Breast epithelium (tissue), 4 donors: ENCODE results near the gene TYW1. TPM values are rescaled to one million over a fixed set of nuclear protein-coding genes. Genes with fewer than 3 reads are reported as not detected.
"Not testable (repeated sequence)": the region's sequence is repeated elsewhere in the genome, so short reads cannot be mapped to it uniquely, and the experiment has no call there.

ENCODE experiments used
- DNase-seq, 2 donors: peaks; one replicate each; pipeline ENCODE4 v3.0.0-alpha.2; 2019; ENCODE audit warnings: low spot score in 2 of 2
- H3K27ac ChIP-seq, 2 donors: fragments of 200-600 bp; sonication (generic) in 1 of 2; one replicate each; pipeline ENCODE4 v1.5.1; 2016 to 2019; ENCODE audit warnings: mild to moderate bottlenecking in 1 of 2
- H3K27me3 ChIP-seq, 2 donors: fragments of 200-600 bp; sonication (generic) in 1 of 2; one replicate each; pipeline versions ENCODE4 v1.5.1 to v1.6.0; 2017 to 2019; ENCODE audit warnings: control low read depth in 1 of 2, mild to moderate bottlenecking in 1 of 2
- H3K36me3 ChIP-seq: fragments of 200-600 bp; one replicate; pipeline ENCODE4 v1.5.1; 2019
- H3K4me1 ChIP-seq, 2 donors: fragments of 200-600 bp; sonication (generic); one replicate each; pipeline ENCODE4 v1.5.1; 2016 to 2019; ENCODE audit warnings: control low read depth in 1 of 2
- H3K4me3 ChIP-seq, 3 donors: fragments of 200-600 bp; sonication (generic); 1 replicate in 2 of 3; 2 replicates in 1 of 3; pipeline ENCODE4 v1.5.1; 2016 to 2019; ENCODE audit warnings: mild to moderate bottlenecking in 3 of 3, moderate library complexity in 2 of 3
- H3K9me3 ChIP-seq, 2 donors: fragments of 200-600 bp; sonication (generic) in 1 of 2; one replicate each; pipeline ENCODE4 v1.5.1; 2016 to 2019; ENCODE audit warnings: control low read depth in 1 of 2
- POLR2A ChIP-seq: fragments of 450-650 bp; IDR thresholded peaks from one replicate; pipeline ENCODE4 v1.6.1; 2016; ENCODE audit warnings: antibody characterized with exemption, mild to moderate bottlenecking, moderate library complexity
- POLR2AphosphoS5 ChIP-seq, 3 donors: sonication (generic); formaldehyde crosslinking; IDR thresholded peaks; one replicate each; pipeline ENCODE4 v1.6.1; 2017; ENCODE audit warnings: antibody characterized with exemption in 3 of 3
- intact Hi-C: fragments of 100-400 bp; cut with DNase I; formaldehyde crosslinking; loops from one replicate; pipeline ENCODE4 v1.15.1; 2023; ENCODE audit warnings: low total_unique reads
- total RNA-seq, 3 donors: library from RNA; depleted of rRNA; stranded (reverse); fragments of >200 nt; gene quantifications; one replicate each; pipeline ENCODE4 v1.1.0, GENCODE V29; 2016
- TF ChIP-seq, protein P1 (sequence below), 3 donors: fragments of 450-650 bp; IDR thresholded peaks; one replicate each; pipeline ENCODE4 v1.5.1; 2016 to 2017; ENCODE audit warnings: antibody characterized with exemption in 3 of 3, mild to moderate bottlenecking in 3 of 3, moderate library complexity in 3 of 3

Gene TYW1
- total RNA-seq, 3 donors from 2014 or later: 16.0 to 26.2 (median 23.6) TPM

DNA sequence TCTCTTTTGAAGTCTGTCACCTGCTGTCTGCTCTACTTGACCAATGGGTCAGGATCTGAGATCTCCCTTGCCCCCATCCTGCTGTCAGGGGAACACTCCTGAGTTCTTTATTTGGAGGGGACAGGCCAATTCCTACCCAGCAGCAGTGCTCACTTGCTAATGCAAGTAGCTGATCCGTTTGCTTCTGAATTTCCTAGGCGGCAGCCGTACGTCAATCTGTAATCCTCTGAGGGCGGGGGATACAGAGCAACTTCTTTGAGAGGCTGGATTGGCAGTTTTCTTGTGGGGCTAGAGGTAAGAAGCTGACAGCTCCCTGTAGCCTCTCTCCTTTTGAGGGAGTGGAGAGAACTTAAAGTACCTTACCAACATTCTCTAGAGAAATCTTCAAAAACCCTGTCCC, 36.6 kb downstream of the TYW1 start:
- no peak for TF ChIP-seq POLR2A
- TF ChIP-seq POLR2AphosphoS5 (IDR thresholded peaks at IDR 0.05): no peak
- TF ChIP-seq, protein P1, sequence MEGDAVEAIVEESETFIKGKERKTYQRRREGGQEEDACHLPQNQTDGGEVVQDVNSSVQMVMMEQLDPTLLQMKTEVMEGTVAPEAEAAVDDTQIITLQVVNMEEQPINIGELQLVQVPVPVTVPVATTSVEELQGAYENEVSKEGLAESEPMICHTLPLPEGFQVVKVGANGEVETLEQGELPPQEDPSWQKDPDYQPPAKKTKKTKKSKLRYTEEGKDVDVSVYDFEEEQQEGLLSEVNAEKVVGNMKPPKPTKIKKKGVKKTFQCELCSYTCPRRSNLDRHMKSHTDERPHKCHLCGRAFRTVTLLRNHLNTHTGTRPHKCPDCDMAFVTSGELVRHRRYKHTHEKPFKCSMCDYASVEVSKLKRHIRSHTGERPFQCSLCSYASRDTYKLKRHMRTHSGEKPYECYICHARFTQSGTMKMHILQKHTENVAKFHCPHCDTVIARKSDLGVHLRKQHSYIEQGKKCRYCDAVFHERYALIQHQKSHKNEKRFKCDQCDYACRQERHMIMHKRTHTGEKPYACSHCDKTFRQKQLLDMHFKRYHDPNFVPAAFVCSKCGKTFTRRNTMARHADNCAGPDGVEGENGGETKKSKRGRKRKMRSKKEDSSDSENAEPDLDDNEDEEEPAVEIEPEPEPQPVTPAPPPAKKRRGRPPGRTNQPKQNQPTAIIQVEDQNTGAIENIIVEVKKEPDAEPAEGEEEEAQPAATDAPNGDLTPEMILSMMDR (IDR thresholded peaks at IDR 0.05): no peak
- Histone ChIP-seq H3K27me3 (no peaks in the 10 kb centered on the region), H3K4me1 (no peaks in the 10 kb centered on the region), H3K36me3 (no peaks in the 10 kb centered on the region), H3K4me3 (no peak overlapping the region), H3K9me3 (no peaks in the 10 kb centered on the region), H3K27ac (no peak overlapping the region)
- intact Hi-C loops: no loop called here
- no peak for DNase-seq

DNA sequence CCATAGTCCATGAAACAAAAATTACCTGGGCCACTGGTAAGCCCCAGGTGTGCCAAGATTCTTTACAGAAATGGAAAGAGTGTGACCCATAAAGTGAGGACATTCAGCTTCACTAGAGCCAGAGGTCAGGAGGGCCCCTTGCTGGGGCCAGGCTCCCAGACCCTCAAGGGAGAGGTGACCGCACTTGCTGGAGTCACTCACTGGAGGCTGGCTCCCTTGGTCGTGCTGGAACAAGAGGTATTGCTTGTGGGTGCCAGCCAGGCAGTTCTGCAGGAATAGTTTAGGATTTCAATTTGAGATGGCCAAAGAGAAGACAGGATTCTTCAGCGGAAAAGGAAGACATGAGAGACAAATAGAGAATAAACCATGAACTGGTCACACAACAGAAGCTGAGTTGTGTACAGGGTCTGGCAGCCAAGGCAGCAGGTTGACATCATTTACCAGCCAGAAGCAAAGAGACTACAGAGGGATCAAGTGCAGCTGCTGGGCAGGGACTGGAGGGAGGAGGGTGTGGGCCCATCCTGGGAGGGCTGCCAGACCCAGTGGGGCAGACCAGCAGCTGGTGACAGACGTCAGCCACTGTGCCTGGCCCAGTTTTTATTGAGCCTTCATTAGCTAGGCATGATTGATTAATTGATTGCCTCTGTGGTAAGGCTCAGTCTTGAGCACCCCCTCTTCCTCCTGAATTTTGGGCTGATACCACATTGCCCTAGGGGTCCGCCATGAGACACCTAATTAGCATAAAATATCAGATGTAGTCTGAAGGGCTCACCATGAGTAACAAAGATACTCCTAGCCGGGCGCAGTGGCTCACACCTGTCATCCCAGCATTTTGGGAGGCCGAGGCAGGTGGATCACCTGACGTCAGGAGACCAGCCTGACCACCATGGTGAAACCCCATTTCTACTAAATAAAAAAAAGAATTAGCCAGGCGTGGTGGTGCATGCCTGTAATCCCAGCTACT, 40.1 kb downstream of the TYW1 start:
- DNase-seq, H3K27ac ChIP-seq, intact Hi-C loops: not testable (repeated sequence)

DNA sequence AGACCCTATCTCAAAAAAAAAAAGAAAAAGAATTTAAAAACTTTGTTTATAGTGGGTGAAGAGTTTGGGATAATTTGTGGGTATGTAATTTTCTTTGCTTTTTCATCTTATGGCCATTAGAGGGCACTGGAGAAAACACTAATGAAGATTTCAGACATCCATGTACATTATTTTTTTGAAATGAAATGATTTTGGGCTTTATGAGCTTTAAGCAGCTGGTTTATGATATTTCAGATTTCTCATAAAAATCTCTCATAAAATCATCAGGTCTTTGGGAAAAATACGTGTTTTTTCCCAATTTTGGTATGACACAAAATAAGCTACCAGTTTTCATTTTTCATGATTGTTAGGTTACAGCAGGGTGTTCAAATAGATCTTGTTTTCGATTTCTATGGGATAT, 44.2 kb downstream of the TYW1 start:
- DNase-seq, H3K27ac ChIP-seq, intact Hi-C loops, H3K4me3 ChIP-seq, H3K9me3 ChIP-seq, H3K4me1 ChIP-seq, H3K36me3 ChIP-seq, H3K27me3 ChIP-seq: not testable (repeated sequence)
- TF ChIP-seq, protein P1 (IDR thresholded peaks at IDR 0.05): peak in 1 of 3 donors; percentile 14

More for the DNA sequence above, 40.1 kb downstream of the TYW1 start:
- H3K9me3 ChIP-seq, H3K27me3 ChIP-seq, H3K4me1 ChIP-seq, H3K4me3 ChIP-seq, H3K36me3 ChIP-seq: not testable (repeated sequence)

DNA sequence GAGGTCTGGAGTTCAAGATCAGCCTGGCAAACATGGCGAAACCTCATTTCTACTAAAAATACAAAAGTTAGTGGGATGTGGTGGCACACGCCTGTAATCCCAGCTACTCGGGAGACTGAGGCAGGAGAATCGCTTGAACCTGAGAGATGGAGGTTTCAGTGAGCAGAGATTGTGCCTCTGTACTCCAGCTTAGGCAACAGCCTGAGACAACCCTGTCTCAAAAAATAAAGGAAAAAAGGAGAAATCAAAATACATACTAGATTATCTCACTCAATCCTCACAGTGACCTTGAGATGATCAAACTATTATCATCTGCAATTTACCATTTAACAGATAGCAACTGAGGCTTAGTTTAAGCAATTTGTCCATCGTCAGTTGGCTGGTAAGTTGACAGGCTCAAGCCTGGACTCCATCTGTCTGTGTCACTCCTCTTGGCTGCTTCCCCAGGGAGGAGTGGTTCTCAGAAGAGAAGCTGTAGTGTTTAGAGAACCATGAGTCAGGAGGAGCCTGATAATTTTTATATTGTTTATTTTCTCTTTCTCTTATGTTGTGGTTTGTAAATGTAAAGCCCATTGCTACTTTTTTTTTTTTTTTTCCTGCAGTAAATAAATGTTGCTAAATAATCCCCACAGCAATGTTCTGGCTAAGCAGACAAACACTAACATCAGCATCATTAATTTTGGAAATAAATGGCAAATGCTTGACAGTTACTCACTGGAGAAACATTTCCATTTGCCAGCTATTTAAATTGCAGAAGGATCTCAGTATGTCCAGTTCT, 46.3 kb downstream of the TYW1 start:
- peak in 1 of 2 donors; percentile 38 for DNase-seq
- intact Hi-C loops, H3K4me1 ChIP-seq, H3K4me3 ChIP-seq, H3K36me3 ChIP-seq, H3K9me3 ChIP-seq, H3K27me3 ChIP-seq: not testable (repeated sequence)
- peak overlapping the region in 1 of 2 donors; percentile 48 for H3K27ac ChIP-seq

DNA sequence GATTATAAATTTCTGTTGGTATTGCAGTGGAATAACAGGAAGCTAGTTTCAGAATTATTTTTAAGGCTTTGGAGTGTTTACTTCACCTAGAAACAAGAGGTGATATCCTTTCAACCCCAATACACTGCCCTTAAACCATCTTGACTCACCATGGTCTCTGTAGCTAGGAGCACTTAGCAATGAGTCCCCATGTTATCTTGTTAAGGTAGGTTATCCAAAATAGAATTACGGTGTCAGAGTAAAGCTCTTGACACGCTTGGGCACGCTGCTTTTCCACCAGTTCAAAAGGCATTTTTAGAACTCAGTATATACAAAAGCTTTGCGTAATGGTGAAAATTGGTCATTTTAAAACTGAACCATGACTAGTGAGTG, 46.9 kb downstream of the TYW1 start:
- H3K4me1 ChIP-seq, H3K4me3 ChIP-seq, intact Hi-C loops, H3K27ac ChIP-seq, DNase-seq, H3K9me3 ChIP-seq, H3K27me3 ChIP-seq, H3K36me3 ChIP-seq: not testable (repeated sequence)

DNA sequence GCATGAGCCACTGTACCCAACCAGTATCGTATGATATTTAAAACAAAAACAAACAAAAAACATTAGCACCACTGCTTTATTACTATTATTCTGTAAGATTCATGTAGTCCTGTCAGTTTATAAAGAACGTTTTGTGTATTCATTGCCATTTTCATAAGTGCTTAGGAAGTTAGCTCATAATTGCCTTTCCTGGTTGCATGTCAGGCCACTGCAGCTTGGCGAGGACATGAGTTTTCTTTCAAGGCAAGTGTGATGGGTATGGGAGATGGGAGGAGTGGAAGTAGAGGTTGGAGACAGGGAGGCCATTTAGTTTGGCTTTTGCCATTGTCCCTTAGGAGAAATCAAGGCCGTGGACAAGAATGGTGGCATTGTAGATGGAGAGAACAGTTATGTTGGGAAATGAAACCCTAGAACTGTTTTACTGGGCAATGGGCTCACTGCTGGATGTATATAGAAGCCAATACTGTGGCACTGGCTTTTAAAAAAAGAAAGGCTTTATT, 48.9 kb downstream of the TYW1 start:
- Histone ChIP-seq H3K36me3 (no peaks in the 10 kb centered on the region), H3K27ac (no peak overlapping the region), H3K4me1 (no peaks in the 10 kb centered on the region), H3K4me3 (no peak overlapping the region), H3K9me3 (no peaks in the 10 kb centered on the region), H3K27me3 (no peaks in the 10 kb centered on the region)
- intact Hi-C loops: no loop called here
- TF ChIP-seq, protein P1 (IDR thresholded peaks at IDR 0.05): no peak
- TF ChIP-seq POLR2AphosphoS5 (IDR thresholded peaks at IDR 0.05): no peak
- TF ChIP-seq POLR2A: no peak
- DNase-seq: no peak

DNA sequence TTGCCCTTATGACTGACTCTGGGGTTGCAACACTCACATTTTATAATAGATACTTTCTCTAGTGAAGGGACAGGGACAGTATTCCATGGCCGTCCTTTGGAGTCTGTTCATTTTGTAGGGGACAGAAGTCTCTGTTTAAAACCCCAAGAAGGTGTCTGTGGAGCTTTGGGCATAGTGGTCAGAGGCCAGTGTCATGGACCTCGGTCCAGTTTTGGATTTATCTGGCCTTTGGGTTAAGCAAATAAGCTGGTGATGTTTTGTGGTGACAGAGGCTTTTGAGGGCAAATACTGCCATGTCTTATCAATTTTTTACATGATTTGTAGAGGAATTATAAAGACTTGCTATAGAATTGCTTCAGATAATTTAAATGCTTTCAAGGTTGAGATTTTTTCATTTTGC, 50.2 kb downstream of the TYW1 start:
- H3K27me3 ChIP-seq, DNase-seq, H3K9me3 ChIP-seq, H3K4me3 ChIP-seq, intact Hi-C loops, H3K27ac ChIP-seq, H3K4me1 ChIP-seq, H3K36me3 ChIP-seq: not testable (repeated sequence)

DNA sequence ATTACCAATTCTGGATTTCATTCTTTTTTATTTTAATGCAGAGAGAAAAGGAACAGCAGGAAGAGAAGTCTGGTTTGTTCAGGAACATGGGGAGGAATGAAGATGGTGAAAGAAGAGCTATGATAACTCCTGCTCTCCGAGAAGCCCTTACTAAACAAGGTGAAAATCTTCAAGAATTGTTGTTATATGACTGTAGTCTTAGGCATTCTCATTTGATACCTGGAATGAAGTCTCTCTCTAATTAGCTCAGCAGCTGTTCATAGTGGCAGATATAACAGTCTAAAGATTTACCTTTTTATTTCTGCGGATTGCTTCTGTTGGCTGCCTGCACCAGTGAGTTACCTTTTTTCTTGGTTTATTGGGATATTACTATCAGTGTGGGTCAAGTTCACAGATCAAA, 53.3 kb downstream of the TYW1 start:
- H3K36me3 ChIP-seq, intact Hi-C loops, H3K9me3 ChIP-seq, H3K4me3 ChIP-seq, H3K27ac ChIP-seq, H3K27me3 ChIP-seq, DNase-seq, H3K4me1 ChIP-seq: not testable (repeated sequence)

DNA sequence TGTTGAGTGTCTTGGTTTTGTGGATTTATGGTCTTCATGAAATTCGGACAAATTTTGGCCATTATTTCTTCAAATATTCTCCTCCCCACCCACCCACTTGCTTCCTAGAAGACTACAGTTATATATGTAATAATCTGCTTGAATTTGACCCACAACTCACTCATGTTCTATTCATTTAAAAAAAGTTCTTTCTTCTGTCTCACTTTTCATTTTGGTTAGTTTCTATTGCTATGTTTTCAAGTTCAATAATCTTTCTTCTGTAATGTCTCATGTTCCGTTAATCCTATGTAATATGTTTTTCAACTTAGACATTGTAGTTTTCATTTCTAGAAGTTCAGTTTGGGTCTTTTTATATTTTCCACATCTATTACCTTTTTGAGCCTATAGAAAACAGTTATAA, 55.5 kb downstream of the TYW1 start:
- H3K27ac ChIP-seq, H3K4me1 ChIP-seq, intact Hi-C loops, H3K36me3 ChIP-seq, DNase-seq, H3K27me3 ChIP-seq, H3K9me3 ChIP-seq, H3K4me3 ChIP-seq: not testable (repeated sequence)
